GM19043 (cell line): ENCODE measurements around the gene TRPM2.

Source experiments
- ATAC-seq: cut with Tn5 transposase; IDR thresholded peaks from one replicate; pipeline ENCODE4 v1.9.1; 2021; ENCODE audit warnings: low read depth; ENCODE audit not compliant: unreplicated experiment

The TRPM2 gene

GRCh38 chr21:44455524-44456213 is 102.2 kb downstream of the TRPM2 start:
- ATAC-seq, result no peak

GRCh38 chr21:44456214-44456914 is 102.9 kb downstream of the TRPM2 start:
- no peak for ATAC-seq

- ATAC-seq, result no peak
Observed at GRCh38 chr21:44456915-44457736, 103.7 kb downstream of the TRPM2 start.

GRCh38 chr21:44458971-44459711 is 105.7 kb downstream of the TRPM2 start:
- ATAC-seq, result no peak

- no peak for ATAC-seq
Observed at GRCh38 chr21:44459712-44460440, 106.5 kb downstream of the TRPM2 start.

- no peak for ATAC-seq
Observed at GRCh38 chr21:44460441-44460755, 107.0 kb downstream of the TRPM2 start.

GRCh38 chr21:44461005-44461404 is 107.6 kb downstream of the TRPM2 start:
- no peak for ATAC-seq

GRCh38 chr21:44461464-44462001 is 108.1 kb downstream of the TRPM2 start:
- no peak for ATAC-seq

- no peak for ATAC-seq
Observed at GRCh38 chr21:44462086-44462833, 108.8 kb downstream of the TRPM2 start.

- ATAC-seq, result no peak
Observed at GRCh38 chr21:44462834-44463200, 109.4 kb downstream of the TRPM2 start.

GRCh38 chr21:44463724-44464123 is 110.3 kb downstream of the TRPM2 start:
- ATAC-seq, result no peak

GRCh38 chr21:44464351-44464750 is 110.9 kb downstream of the TRPM2 start:
- ATAC-seq, result no peak

GRCh38 chr21:44466351-44466954 is 113.0 kb downstream of the TRPM2 start:
- ATAC-seq, result no peak

- no peak for ATAC-seq
Observed at GRCh38 chr21:44466996-44467858, 113.8 kb downstream of the TRPM2 start.

GRCh38 chr21:44467859-44468195 is 114.4 kb downstream of the TRPM2 start:
- ATAC-seq, result no peak

- ATAC-seq, result no peak
Observed at GRCh38 chr21:44471341-44471740, 117.9 kb downstream of the TRPM2 start.

- ATAC-seq, result no peak
Observed at GRCh38 chr21:44471996-44472395, 118.6 kb downstream of the TRPM2 start.

GRCh38 chr21:44473915-44474555 is 120.6 kb downstream of the TRPM2 start:
- no peak for ATAC-seq
